Measurements from ENCODE around the gene CNTNAP3B. TPM values are rescaled to one million over a fixed set of nuclear protein-coding genes. Genes with fewer than 3 reads are reported as not detected.
"Not testable (repeated sequence)": the region's sequence is repeated elsewhere in the genome, so short reads cannot be mapped to it uniquely, and the experiment has no call there.

The CNTNAP3B gene
- total RNA-seq, 1 experiment from 2014 or later = not detected

GRCh38 chr9:42018220-42018922 is 110.9 kb downstream of the CNTNAP3B start:
- not testable (repeated sequence) for H3K9me3 ChIP-seq (ENCODE audit: low read length); H3K36me3 ChIP-seq (ENCODE audit: insufficient read depth, low read length); H3K9me2 ChIP-seq (replicated peaks; ENCODE audit: insufficient read depth, low read length)

GRCh38 chr9:42014317-42014716 is 114.9 kb downstream of the CNTNAP3B start:
- not testable (repeated sequence) for H3K27ac ChIP-seq (ENCODE audit: low read length); H2AFZ ChIP-seq (ENCODE audit: low read length); H3K4me2 ChIP-seq (ENCODE audit: low read depth, low read length, poor library complexity, severe bottlenecking); H3K4me3 ChIP-seq (ENCODE audit: low read length); DNase-seq; H3K36me3 ChIP-seq (ENCODE audit: insufficient read depth, low read length); H3K79me2 ChIP-seq (ENCODE audit: low read length); H3K4me1 ChIP-seq (ENCODE audit: low read length); H3K9me3 ChIP-seq (ENCODE audit: low read length); H3K9ac ChIP-seq (ENCODE audit: low read length); H4K20me1 ChIP-seq (ENCODE audit: insufficient read depth, low read depth, low read length); H3K27me3 ChIP-seq (ENCODE audit: low read length); H3K9me2 ChIP-seq (replicated peaks; ENCODE audit: insufficient read depth, low read length)

More at GRCh38 chr9:42018220-42018922, 110.9 kb downstream of the CNTNAP3B start:
- H3K27ac ChIP-seq (ENCODE audit: low read length); H4K20me1 ChIP-seq (ENCODE audit: insufficient read depth, low read depth, low read length); H3K4me1 ChIP-seq (ENCODE audit: low read length); H3K4me2 ChIP-seq (ENCODE audit: low read depth, low read length, poor library complexity, severe bottlenecking); H3K27me3 ChIP-seq (ENCODE audit: low read length); H3K79me2 ChIP-seq (ENCODE audit: low read length); H3K9ac ChIP-seq (ENCODE audit: low read length); H2AFZ ChIP-seq (ENCODE audit: low read length); DNase-seq; H3K4me3 ChIP-seq (ENCODE audit: low read length): not testable (repeated sequence)

- not testable (repeated sequence) for H2AFZ ChIP-seq (ENCODE audit: low read length); H4K20me1 ChIP-seq (ENCODE audit: insufficient read depth, low read depth, low read length); H3K36me3 ChIP-seq (ENCODE audit: insufficient read depth, low read length); H3K4me1 ChIP-seq (ENCODE audit: low read length); H3K9ac ChIP-seq (ENCODE audit: low read length); H3K4me3 ChIP-seq (ENCODE audit: low read length); H3K9me3 ChIP-seq (ENCODE audit: low read length); H3K4me2 ChIP-seq (ENCODE audit: low read depth, low read length, poor library complexity, severe bottlenecking); H3K27ac ChIP-seq (ENCODE audit: low read length); H3K79me2 ChIP-seq (ENCODE audit: low read length); H3K27me3 ChIP-seq (ENCODE audit: low read length); DNase-seq; H3K9me2 ChIP-seq (replicated peaks; ENCODE audit: insufficient read depth, low read length)
These were observed 137.6 kb downstream of the CNTNAP3B start for GRCh38 chr9:41991607-41992006.

GRCh38 chr9:41980271-41980670 is 149.0 kb downstream of the CNTNAP3B start:
- H3K4me3 ChIP-seq (ENCODE audit: low read length); H3K36me3 ChIP-seq (ENCODE audit: insufficient read depth, low read length); H3K27ac ChIP-seq (ENCODE audit: low read length); H3K27me3 ChIP-seq (ENCODE audit: low read length); H3K9ac ChIP-seq (ENCODE audit: low read length); H3K9me3 ChIP-seq (ENCODE audit: low read length); H3K79me2 ChIP-seq (ENCODE audit: low read length); H2AFZ ChIP-seq (ENCODE audit: low read length); DNase-seq; H3K4me2 ChIP-seq (ENCODE audit: low read depth, low read length, poor library complexity, severe bottlenecking); H3K9me2 ChIP-seq (replicated peaks; ENCODE audit: insufficient read depth, low read length); H4K20me1 ChIP-seq (ENCODE audit: insufficient read depth, low read depth, low read length); H3K4me1 ChIP-seq (ENCODE audit: low read length): not testable (repeated sequence)

GRCh38 chr9:41977965-41978600 is 151.1 kb downstream of the CNTNAP3B start:
- not testable (repeated sequence) for H3K27me3 ChIP-seq (ENCODE audit: low read length); H3K9ac ChIP-seq (ENCODE audit: low read length); H3K9me2 ChIP-seq (replicated peaks; ENCODE audit: insufficient read depth, low read length); H3K79me2 ChIP-seq (ENCODE audit: low read length); H3K9me3 ChIP-seq (ENCODE audit: low read length); H3K27ac ChIP-seq (ENCODE audit: low read length); H3K4me1 ChIP-seq (ENCODE audit: low read length); H3K4me3 ChIP-seq (ENCODE audit: low read length); H4K20me1 ChIP-seq (ENCODE audit: insufficient read depth, low read depth, low read length); H2AFZ ChIP-seq (ENCODE audit: low read length); H3K4me2 ChIP-seq (ENCODE audit: low read depth, low read length, poor library complexity, severe bottlenecking); DNase-seq; H3K36me3 ChIP-seq (ENCODE audit: insufficient read depth, low read length)

GRCh38 chr9:41974906-41975305 is 154.3 kb downstream of the CNTNAP3B start:
- not testable (repeated sequence) for H3K27ac ChIP-seq (ENCODE audit: low read length); H3K9me2 ChIP-seq (replicated peaks; ENCODE audit: insufficient read depth, low read length); DNase-seq; H3K4me1 ChIP-seq (ENCODE audit: low read length); H3K27me3 ChIP-seq (ENCODE audit: low read length); H3K9me3 ChIP-seq (ENCODE audit: low read length); H3K9ac ChIP-seq (ENCODE audit: low read length); H3K36me3 ChIP-seq (ENCODE audit: insufficient read depth, low read length); H3K79me2 ChIP-seq (ENCODE audit: low read length); H2AFZ ChIP-seq (ENCODE audit: low read length); H3K4me3 ChIP-seq (ENCODE audit: low read length); H4K20me1 ChIP-seq (ENCODE audit: insufficient read depth, low read depth, low read length); H3K4me2 ChIP-seq (ENCODE audit: low read depth, low read length, poor library complexity, severe bottlenecking)

GRCh38 chr9:41953007-41953406 is 176.2 kb downstream of the CNTNAP3B start:
- H3K9me3 ChIP-seq (ENCODE audit: low read length); H3K79me2 ChIP-seq (ENCODE audit: low read length); H3K9ac ChIP-seq (ENCODE audit: low read length); H3K4me3 ChIP-seq (ENCODE audit: low read length); H3K27me3 ChIP-seq (ENCODE audit: low read length); H3K36me3 ChIP-seq (ENCODE audit: insufficient read depth, low read length); H3K9me2 ChIP-seq (replicated peaks; ENCODE audit: insufficient read depth, low read length); H3K27ac ChIP-seq (ENCODE audit: low read length); H3K4me2 ChIP-seq (ENCODE audit: low read depth, low read length, poor library complexity, severe bottlenecking); DNase-seq; H4K20me1 ChIP-seq (ENCODE audit: insufficient read depth, low read depth, low read length); H3K4me1 ChIP-seq (ENCODE audit: low read length); H2AFZ ChIP-seq (ENCODE audit: low read length): not testable (repeated sequence)

- not testable (repeated sequence) for H3K27ac ChIP-seq (ENCODE audit: low read length); H3K9me3 ChIP-seq (ENCODE audit: low read length); H3K4me1 ChIP-seq (ENCODE audit: low read length); H4K20me1 ChIP-seq (ENCODE audit: insufficient read depth, low read depth, low read length); H3K9me2 ChIP-seq (replicated peaks; ENCODE audit: insufficient read depth, low read length); H3K4me2 ChIP-seq (ENCODE audit: low read depth, low read length, poor library complexity, severe bottlenecking); H3K27me3 ChIP-seq (ENCODE audit: low read length); H2AFZ ChIP-seq (ENCODE audit: low read length); H3K36me3 ChIP-seq (ENCODE audit: insufficient read depth, low read length); H3K4me3 ChIP-seq (ENCODE audit: low read length); H3K79me2 ChIP-seq (ENCODE audit: low read length); H3K9ac ChIP-seq (ENCODE audit: low read length)
- DNase-seq = peak; percentile 39
These were observed 187.5 kb downstream of the CNTNAP3B start for GRCh38 chr9:41941738-41942137.

All from Karpas-422 (cell line).